HCT116 (cell line): Measurements from ENCODE around the gene CARD8. TPM values are rescaled to one million over a fixed set of nuclear protein-coding genes. Genes with fewer than 3 reads are reported as not detected.

ENCODE experiments used
- ATAC-seq: fragments of 200-7000 bp; cut with Tn5 transposase; 2 replicates; pipeline ENCODE4 v1.9.1; 2020; ENCODE audit warnings: mild to moderate bottlenecking, moderate library complexity
- BruUV-seq: library from RNA; stranded (reverse); fragments of 400-500 nt; replicated peaks from 2 replicates; lab custom pipeline; 2021; lab: Mats Ljungman, UMichigan
- CTCF ChIA-PET: fragments of 300-600 bp; sonication (Branson Sonifier 250); formaldehyde crosslinking; loops from one replicate; lab custom pipeline; 2021; ENCODE audit warnings: antibody characterized with exemption; lab: Charles Lee
- POLR2A ChIA-PET: fragments of 300-600, 350-600 bp; sonication (Branson Sonifier 250); formaldehyde crosslinking; loops from one replicate; lab custom pipeline; 2021; ENCODE audit warnings: antibody characterized with exemption; lab: Charles Lee
- RAD21 ChIA-PET, 2 experiments: fragments of 300-600 bp; sonication (Branson Sonifier 250); formaldehyde crosslinking; loops; one replicate each; lab custom pipeline; 2023; ENCODE audit warnings: low total read pairs in 2 of 2; ENCODE audit not compliant: uncharacterized antibody in 2 of 2, unreplicated experiment in 2 of 2, low non-redundant PET in 1 of 2; lab: Charles Lee
- DNase-seq: peaks from one replicate; pipeline ENCODE4 v3.0.0-alpha.2; 2010; ENCODE audit warnings: low read depth, low spot score
- H2AFZ ChIP-seq: fragments of 200-600 bp; shearing (Covaris generic), sonication (generic); 2 replicates; pipeline ENCODE4 v1.6.1; 2017; ENCODE audit warnings: low read depth, mixed run types, mixed read lengths, antibody characterized with exemption, low read length; ENCODE audit not compliant: poor library complexity, severe bottlenecking
- H3K27ac ChIP-seq: 2 replicates; pipeline ENCODE4 v1.5.1; 2012; ENCODE audit warnings: low read depth, low read length
- H3K27me3 ChIP-seq: fragments of 200-600 bp; sonication (generic); 2 replicates; pipeline ENCODE4 v1.6.1; 2016; ENCODE audit warnings: mixed run types, low read length, mixed read lengths; ENCODE audit not compliant: insufficient read depth
- H3K36me3 ChIP-seq, 2 experiments: fragments of 200-500 bp in 1 of 2; fragments of 200-600 bp in 1 of 2; sonication (Bioruptor generic) in 1 of 2; sonication (generic) in 1 of 2; 2 replicates each; pipeline versions ENCODE4 v1.5.1 to v1.6.1; 2014 to 2016; ENCODE audit warnings: low read length in 2 of 2, inconsistent platforms in 1 of 2, mixed read lengths in 1 of 2, mixed run types in 1 of 2; ENCODE audit not compliant: insufficient read depth in 2 of 2, control insufficient read depth in 1 of 2
- H3K4me1 ChIP-seq, 2 experiments: fragments of 200-600 bp in 1 of 2; sonication (generic) in 1 of 2; 2 replicates each; pipeline versions ENCODE4 v1.5.1 to v1.6.1; 2012 to 2017; ENCODE audit warnings: low read length in 2 of 2, inconsistent platforms in 1 of 2, mild to moderate bottlenecking in 1 of 2, mixed read lengths in 1 of 2, mixed run types in 1 of 2, moderate library complexity in 1 of 2; ENCODE audit not compliant: insufficient read depth in 2 of 2, control insufficient read depth in 1 of 2
- H3K4me2 ChIP-seq: fragments of 200-600 bp; sonication (generic); 2 replicates; pipeline ENCODE4 v1.6.1; 2017; ENCODE audit warnings: mixed run types, low read length, mixed read lengths
- H3K4me3 ChIP-seq, 2 experiments: fragments of 200-600 bp in 1 of 2; sonication (generic) in 1 of 2; replicated peaks in 1 of 2; 2 replicates each; pipeline ENCODE4 v1.5.1; 2011 to 2016; ENCODE audit warnings: low read length in 2 of 2, control low read depth in 1 of 2, low read depth in 1 of 2, mild to moderate bottlenecking in 1 of 2, mixed read lengths in 1 of 2, mixed run types in 1 of 2
- H3K79me2 ChIP-seq: fragments of 200-600 bp; sonication (generic); 2 replicates; pipeline ENCODE4 v1.6.1; 2017; ENCODE audit warnings: mild to moderate bottlenecking, mixed run types, low read length, moderate library complexity, mixed read lengths; ENCODE audit not compliant: insufficient read depth
- H3K9ac ChIP-seq: fragments of 200-600 bp; sonication (generic); 2 replicates; pipeline ENCODE4 v1.6.1; 2016; ENCODE audit warnings: low read length, mixed read lengths
- H3K9me2 ChIP-seq: fragments of 200-600 bp; sonication (generic), shearing (Covaris generic); 2 replicates; pipeline ENCODE4 v1.6.1; 2017; ENCODE audit warnings: mixed run types, mild to moderate bottlenecking, moderate library complexity; ENCODE audit not compliant: insufficient read depth
- H3K9me3 ChIP-seq, 2 experiments: fragments of 200-500 bp in 1 of 2; fragments of 200-600 bp in 1 of 2; sonication (Bioruptor generic) in 1 of 2; sonication (generic) in 1 of 2; 2 replicates each; pipeline ENCODE4 v1.6.1; 2014 to 2017; ENCODE audit warnings: low read length in 2 of 2, mixed read lengths in 2 of 2, inconsistent platforms in 1 of 2, low read depth in 1 of 2, mild to moderate bottlenecking in 1 of 2, mixed run types in 1 of 2, moderate library complexity in 1 of 2; ENCODE audit not compliant: control insufficient read depth in 1 of 2, insufficient read depth in 1 of 2
- H4K20me1 ChIP-seq: fragments of 200-600 bp; sonication (generic), shearing (Covaris generic); 2 replicates; pipeline ENCODE4 v1.6.1; 2017; ENCODE audit warnings: mixed run types, mild to moderate bottlenecking, moderate library complexity; ENCODE audit not compliant: insufficient read depth
- ELF1 ChIP-seq: IDR thresholded peaks from 2 replicates; pipeline ENCODE4 v1.6.1; 2012; ENCODE audit warnings: low read depth, borderline replicate concordance
- FOSL1 ChIP-seq: IDR thresholded peaks from 2 replicates; pipeline ENCODE4 v1.6.1; 2012; ENCODE audit warnings: low read depth
- ZFX ChIP-seq: fragments of 450-650 bp; IDR thresholded peaks from 2 replicates; pipeline ENCODE4 v1.6.1; 2017
- intact Hi-C: fragments of 100-400 bp; cut with micrococcal nuclease; formaldehyde crosslinking; loops from 2 replicates; pipeline ENCODE4 v1.10.0; 2022
- total RNA-seq: library from RNA; stranded (reverse); gene quantifications from one replicate; pipeline ENCODE4 v1.2.1, GENCODE V29; 2021; ENCODE audit not compliant: unreplicated experiment
- TF ChIP-seq, protein P1 (sequence below): IDR thresholded peaks from 2 replicates; pipeline ENCODE4 v1.6.1; 2012; ENCODE audit warnings: low read depth
- TF ChIP-seq, protein P2 (sequence below): IDR thresholded peaks from 2 replicates; pipeline ENCODE4 v1.6.1; 2012

Gene CARD8
- total RNA-seq, 1 experiment from 2014 or later, result 17.5 TPM

DNA sequence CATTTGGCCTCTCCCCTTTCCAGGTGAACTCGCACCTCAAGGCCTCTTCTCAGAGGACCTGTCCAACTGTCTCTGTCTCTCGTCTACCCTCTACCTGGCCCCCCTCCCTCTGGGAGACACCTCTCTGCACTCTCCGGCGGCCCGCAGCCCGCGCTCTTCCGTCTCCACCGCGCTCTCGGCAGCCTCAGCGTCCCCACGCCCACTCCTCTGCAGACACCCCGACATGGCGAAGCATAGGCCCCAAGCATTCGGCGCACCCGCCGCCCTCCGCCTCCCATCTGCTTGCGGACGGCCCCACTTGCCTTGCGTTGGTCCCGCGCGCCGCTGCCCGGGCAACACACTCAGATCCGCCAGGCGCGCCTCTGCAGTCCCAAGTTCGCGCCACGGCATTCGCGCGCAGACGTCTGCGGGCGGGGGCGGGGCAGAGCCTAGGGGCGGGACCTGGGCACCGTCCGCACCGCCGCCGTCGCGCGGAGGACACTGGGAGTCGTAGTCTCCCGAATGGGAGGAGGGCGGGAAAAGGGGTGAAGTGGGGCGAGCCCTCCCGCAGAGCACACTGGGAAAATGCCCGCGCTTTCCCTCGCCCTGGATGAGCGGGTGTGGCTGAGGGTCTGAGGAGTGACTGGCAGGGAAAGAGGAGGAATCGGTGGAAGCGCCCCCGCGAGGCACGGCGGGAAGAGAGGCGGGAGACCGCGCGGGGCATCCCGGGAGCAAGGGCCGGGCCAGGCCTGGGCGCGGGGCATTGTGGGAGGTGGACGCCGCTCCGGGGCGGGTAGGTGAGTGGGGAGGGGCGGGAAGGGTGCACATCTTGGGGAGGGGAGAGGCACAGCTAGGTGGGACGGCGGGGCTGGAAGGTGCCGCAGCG is 85.5 kb downstream of the CARD8 start, which contains the start of the genes LIG1 and ZSWIM9 (continued):
- TF ChIP-seq, protein P1, sequence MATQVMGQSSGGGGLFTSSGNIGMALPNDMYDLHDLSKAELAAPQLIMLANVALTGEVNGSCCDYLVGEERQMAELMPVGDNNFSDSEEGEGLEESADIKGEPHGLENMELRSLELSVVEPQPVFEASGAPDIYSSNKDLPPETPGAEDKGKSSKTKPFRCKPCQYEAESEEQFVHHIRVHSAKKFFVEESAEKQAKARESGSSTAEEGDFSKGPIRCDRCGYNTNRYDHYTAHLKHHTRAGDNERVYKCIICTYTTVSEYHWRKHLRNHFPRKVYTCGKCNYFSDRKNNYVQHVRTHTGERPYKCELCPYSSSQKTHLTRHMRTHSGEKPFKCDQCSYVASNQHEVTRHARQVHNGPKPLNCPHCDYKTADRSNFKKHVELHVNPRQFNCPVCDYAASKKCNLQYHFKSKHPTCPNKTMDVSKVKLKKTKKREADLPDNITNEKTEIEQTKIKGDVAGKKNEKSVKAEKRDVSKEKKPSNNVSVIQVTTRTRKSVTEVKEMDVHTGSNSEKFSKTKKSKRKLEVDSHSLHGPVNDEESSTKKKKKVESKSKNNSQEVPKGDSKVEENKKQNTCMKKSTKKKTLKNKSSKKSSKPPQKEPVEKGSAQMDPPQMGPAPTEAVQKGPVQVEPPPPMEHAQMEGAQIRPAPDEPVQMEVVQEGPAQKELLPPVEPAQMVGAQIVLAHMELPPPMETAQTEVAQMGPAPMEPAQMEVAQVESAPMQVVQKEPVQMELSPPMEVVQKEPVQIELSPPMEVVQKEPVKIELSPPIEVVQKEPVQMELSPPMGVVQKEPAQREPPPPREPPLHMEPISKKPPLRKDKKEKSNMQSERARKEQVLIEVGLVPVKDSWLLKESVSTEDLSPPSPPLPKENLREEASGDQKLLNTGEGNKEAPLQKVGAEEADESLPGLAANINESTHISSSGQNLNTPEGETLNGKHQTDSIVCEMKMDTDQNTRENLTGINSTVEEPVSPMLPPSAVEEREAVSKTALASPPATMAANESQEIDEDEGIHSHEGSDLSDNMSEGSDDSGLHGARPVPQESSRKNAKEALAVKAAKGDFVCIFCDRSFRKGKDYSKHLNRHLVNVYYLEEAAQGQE, result no peak
- TF ChIP-seq ZFX (peak; percentile 20; the same call in 1 of the 2 replicates), FOSL1 (no peak)
- TF ChIP-seq, protein P2, sequence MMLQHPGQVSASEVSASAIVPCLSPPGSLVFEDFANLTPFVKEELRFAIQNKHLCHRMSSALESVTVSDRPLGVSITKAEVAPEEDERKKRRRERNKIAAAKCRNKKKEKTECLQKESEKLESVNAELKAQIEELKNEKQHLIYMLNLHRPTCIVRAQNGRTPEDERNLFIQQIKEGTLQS, result no peak
- TF ChIP-seq, all 23 proteins: peak for 9

DNA sequence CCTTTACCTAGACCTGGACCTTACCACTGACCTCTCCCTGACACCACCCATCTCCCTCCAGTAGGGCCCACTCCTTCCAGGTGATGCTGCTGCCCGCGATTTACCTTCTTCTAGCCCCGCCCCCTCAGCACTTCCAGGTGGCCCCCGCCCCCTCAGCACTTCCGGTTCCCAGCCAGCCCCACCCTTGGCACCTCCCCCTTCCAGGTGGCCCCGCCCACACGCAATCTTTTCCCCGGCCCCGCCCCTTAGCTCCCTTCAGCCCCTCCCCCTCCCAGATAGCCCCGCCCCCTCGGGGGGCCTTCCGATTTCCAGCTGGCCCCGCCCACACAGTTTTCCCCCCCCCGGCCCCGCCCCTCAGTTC is 86.2 kb downstream of the CARD8 start:
- peak overlapping the region; percentile 99 for H3K9ac ChIP-seq

More for the DNA sequence above, 86.2 kb downstream of the CARD8 start:
- H3K4me3 ChIP-seq, result peak overlapping the region; percentile 95 to 100
- ATAC-seq, result peak; percentile 39
- no peaks in the 10 kb centered on the region for H3K9me2 ChIP-seq
- ChIA-PET CTCF (interaction anchor here (1.0 to 1.3 kb wide), 2 partner anchors 17 to 206 kb away, joined by 3 to 4 read pairs; no protein-coding TSS in a partner anchor), RAD21 (interaction anchor here (0.6 to 0.7 kb wide), 4 partner anchors 36 to 304 kb away, joined by 3 to 6 read pairs (median 3); partner anchors contain the start of gene EMP3 (in 1 of the 2)), POLR2A (interaction anchor here (0.8 to 2.6 kb wide), 3 partner anchors 10 to 59 kb away, joined by 3 to 13 read pairs (median 6); partner anchors contain the start of gene PLA2G4C)
- DNase-seq, result peak; percentile 66
- H3K27ac ChIP-seq, result peak overlapping the region; percentile 98
- H3K36me3 ChIP-seq, result peaks cover 5 to 18% of the 10 kb centered on the region in 2 experiments
- no peaks in the 10 kb centered on the region for H3K27me3 ChIP-seq
- peak overlapping the region; percentile 100 for H3K4me2 ChIP-seq
- peaks cover 10 to 15% of the 10 kb centered on the region in 2 experiments; a peak in 3 of 4 replicates for H3K4me1 ChIP-seq
- BruUV-seq, result no TSS peak
- H3K79me2 ChIP-seq, result peaks cover 59% of the 10 kb centered on the region
- TF ChIP-seq, protein P1, result no peak
- TF ChIP-seq ELF1, result peak; percentile 58; the same call in 1 of the 2 replicates
- intact Hi-C loops, result no loop called here
- H3K9me3 ChIP-seq, result no peaks in the 10 kb centered on the region
- no peaks in the 10 kb centered on the region; the same call in 1 of the 2 replicates for H4K20me1 ChIP-seq
- no peak overlapping the region for H2AFZ ChIP-seq
